IMR-90 (cell line): Measurements from ENCODE around the gene PTPN11.

Source experiments
- CEBPB ChIP-seq: IDR thresholded peaks from 2 replicates; pipeline ENCODE4 v1.6.1; 2012; ENCODE audit warnings: low read depth, low read length, improper control_type of control experiment
- CTCF ChIP-seq: conservative IDR thresholded peaks from 2 replicates; pipeline ENCODE4 v1.5.1; 2012; ENCODE audit warnings: mild to moderate bottlenecking, low read depth, low read length, improper control_type of control experiment

GRCh38 chr12:112393328-112393727 lies 25.4 kb upstream of the PTPN11 start:
- no peak for TF ChIP-seq CTCF
- no peak for TF ChIP-seq CEBPB
